ENCODE measurements around the gene FBXL22.

GRCh38 chr15:63559753-63560152, 37.4 kb upstream of the FBXL22 start:
- TF ChIP-seq CTCF (IDR thresholded peaks at IDR 0.05; ENCODE audit: control extremely low read depth in 1 of 3, insufficient read depth in 1 of 3, low read depth in 1 of 3, low read length in 3 of 3), result no peak
- no peak for TF ChIP-seq RBBP5 (IDR thresholded peaks at IDR 0.05; ENCODE audit: borderline replicate concordance, low read depth, low read length)
- TF ChIP-seq SP2 (IDR thresholded peaks at IDR 0.05; ENCODE audit: low read length), result no peak

All from H1 (cell line).